T-cell (primary cell): ENCODE measurements around the gene CRAMP1. TPM values are rescaled to one million over a fixed set of nuclear protein-coding genes. Genes with fewer than 3 reads are reported as not detected.

ENCODE experiments used
- ATAC-seq, 4 experiments: fragments of 200-7000 bp in 3 of 4; fragments of 150-1000 bp in 1 of 4; cut with Tn5 transposase; replicated peaks in 1 of 4; 1 replicate in 3 of 4; 2 replicates in 1 of 4; pipeline ENCODE4 v1.10.0; 2021; ENCODE audit warnings: moderate library complexity in 3 of 4, mild to moderate bottlenecking in 2 of 4, moderate number of reproducible peaks in 1 of 4
- CTCF ChIA-PET, 2 donors: fragments of 300-600 bp; sonication (Branson Sonifier 250); formaldehyde crosslinking; loops; one replicate each; lab custom pipeline; 2022; ENCODE audit warnings: antibody characterized with exemption in 2 of 2; lab: Charles Lee
- POLR2A ChIA-PET, 2 donors: fragments of 300-600 bp; sonication (Branson Sonifier 250); formaldehyde crosslinking; loops; one replicate each; lab custom pipeline; 2022; ENCODE audit warnings: antibody characterized with exemption in 2 of 2; lab: Charles Lee
- DNase-seq, 35 experiments: peaks; one replicate each; pipeline versions ENCODE4 v3.0.0 to v3.0.0-alpha.2; 2013 to 2023
- H3K27ac ChIP-seq: one replicate; pipeline ENCODE4 v1.5.1; 2013; ENCODE audit warnings: low read length
- H3K27me3 ChIP-seq, 2 experiments: replicated peaks in 1 of 2; 1 replicate in 1 of 2; 2 replicates in 1 of 2; pipeline versions ENCODE4 v1.6.1 to v1.7.0; 2013; ENCODE audit warnings: low read length in 1 of 2, mixed read lengths in 1 of 2; ENCODE audit not compliant: control insufficient read depth in 2 of 2, insufficient read depth in 2 of 2; ENCODE audit errors: extremely low read depth in 1 of 2
- H3K36me3 ChIP-seq, 2 donors: 1 replicate in 1 of 2; 2 replicates in 1 of 2; pipeline versions ENCODE4 v1.6.1 to v1.7.0; 2013; ENCODE audit warnings: low read length in 1 of 2; ENCODE audit not compliant: control insufficient read depth in 2 of 2, insufficient read depth in 1 of 2; ENCODE audit errors: extremely low read depth in 1 of 2
- H3K4me1 ChIP-seq, 2 experiments: 1 replicate in 1 of 2; 2 replicates in 1 of 2; pipeline versions ENCODE4 v1.6.1 to v1.7.0; 2013; ENCODE audit warnings: low read length in 2 of 2, mixed read lengths in 1 of 2; ENCODE audit not compliant: insufficient read depth in 2 of 2, control insufficient read depth in 1 of 2; ENCODE audit errors: extremely low read depth in 1 of 2
- H3K4me3 ChIP-seq, 2 donors: 1 replicate in 1 of 2; 2 replicates in 1 of 2; pipeline versions ENCODE4 v1.5.1 to v1.7.0; 2013; ENCODE audit warnings: mild to moderate bottlenecking in 2 of 2, low read length in 1 of 2, moderate library complexity in 1 of 2; ENCODE audit not compliant: control insufficient read depth in 1 of 2; ENCODE audit errors: extremely low read depth in 1 of 2
- H3K9me3 ChIP-seq: 2 replicates; pipeline ENCODE4 v1.7.0; 2013
- H3K27ac Mint-ChIP-seq, 2 donors: one replicate each; pipeline ENCODE4 v1.8.0; 2020 to 2021; ENCODE audit warnings: mild to moderate bottlenecking in 2 of 2, mixed read lengths in 2 of 2
- H3K27me3 Mint-ChIP-seq, 2 donors: one replicate each; pipeline ENCODE4 v1.8.0; 2021 to 2022; ENCODE audit warnings: mixed read lengths in 2 of 2
- H3K36me3 Mint-ChIP-seq: one replicate; pipeline ENCODE4 v1.8.0; 2021; ENCODE audit warnings: mixed read lengths
- H3K4me1 Mint-ChIP-seq, 3 donors: one replicate each; pipeline ENCODE4 v1.8.0; 2020 to 2022; ENCODE audit warnings: mixed read lengths in 3 of 3, mild to moderate bottlenecking in 1 of 3
- H3K4me3 Mint-ChIP-seq, 3 donors: one replicate each; pipeline ENCODE4 v1.8.0; 2020 to 2022; ENCODE audit warnings: mild to moderate bottlenecking in 3 of 3, mixed read lengths in 3 of 3, moderate library complexity in 3 of 3
- H3K9me3 Mint-ChIP-seq, 3 donors: one replicate each; pipeline ENCODE4 v1.8.0; 2020 to 2022; ENCODE audit warnings: mixed read lengths in 3 of 3
- WGBS: methylation state at CpG from one replicate; pipeline ENCODE4 v1.1.5; 2013; ENCODE audit warnings: missing lambda C conversion rate; ENCODE audit not compliant: insufficient coverage; 5-methylcytosine and 5-hydroxymethylcytosine counted together
- total RNA-seq, 35 experiments: library from RNA in 6 of 35; stranded (reverse) in 6 of 35; fragments of 120-200 nt in 1 of 35; gene quantifications; one replicate each; pipeline versions ENCODE4 v1.2.1 to v1.2.4 and lab custom pipeline; 2013 to 2026

CRAMP1 gene
- total RNA-seq, 5 donors from 2014 or later (not counting 1 experiment from before 2014, with no cell fraction given) = 26.4 to 36.4 (median 33.0) TPM

DNA sequence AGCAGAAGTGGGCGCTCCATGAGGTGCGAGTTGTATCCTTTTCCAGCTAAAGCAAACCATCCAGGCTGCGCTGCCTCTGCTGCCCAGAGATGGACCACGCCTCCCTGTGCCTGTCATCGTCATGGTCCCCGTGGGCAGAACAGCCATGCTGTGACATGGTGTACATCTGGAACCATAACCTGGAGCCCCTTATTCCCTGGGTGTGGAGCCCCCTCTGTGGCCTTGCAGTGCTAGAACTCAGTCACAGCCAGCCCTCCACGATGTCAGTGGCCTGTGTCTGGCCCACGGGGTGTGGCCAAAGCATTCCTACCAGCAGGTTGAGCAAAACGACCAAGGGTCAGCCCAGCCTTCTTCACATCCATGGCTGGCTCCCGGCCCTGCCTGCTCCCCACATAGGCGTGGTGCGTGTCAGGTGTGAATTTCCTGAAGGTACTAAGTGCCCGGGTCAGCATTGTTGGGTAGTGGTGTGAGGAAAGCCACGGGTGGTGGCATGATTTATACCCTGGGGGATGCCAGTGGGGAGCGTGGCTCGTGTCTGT, 43.2 kb downstream of the CRAMP1 start:
- WGBS = 88% methylated on average over 11 of the region's 16 CpGs
- Mint-ChIP-seq H3K9me3 (no peaks in the 10 kb centered on the region), H3K27ac (no peak overlapping the region), H3K27me3 (no peaks in the 10 kb centered on the region), H3K4me3 (no peak overlapping the region), H3K4me1 (peaks cover 0 to 4% (median 0%) of the 10 kb centered on the region in 3 donors), H3K36me3 (peaks cover 37% of the 10 kb centered on the region)
- Histone ChIP-seq H3K9me3 (no peaks in the 10 kb centered on the region), H3K36me3 (peaks cover 22 to 59% of the 10 kb centered on the region in 2 donors), H3K27me3 (no peaks in the 10 kb centered on the region), H3K4me1 (no peaks in the 10 kb centered on the region), H3K27ac (no peak overlapping the region), H3K4me3 (no peak overlapping the region)
- POLR2A ChIA-PET = no interaction called here
- CTCF ChIA-PET = no interaction called here
- DNase-seq (no peak), ATAC-seq (no peak)

DNA sequence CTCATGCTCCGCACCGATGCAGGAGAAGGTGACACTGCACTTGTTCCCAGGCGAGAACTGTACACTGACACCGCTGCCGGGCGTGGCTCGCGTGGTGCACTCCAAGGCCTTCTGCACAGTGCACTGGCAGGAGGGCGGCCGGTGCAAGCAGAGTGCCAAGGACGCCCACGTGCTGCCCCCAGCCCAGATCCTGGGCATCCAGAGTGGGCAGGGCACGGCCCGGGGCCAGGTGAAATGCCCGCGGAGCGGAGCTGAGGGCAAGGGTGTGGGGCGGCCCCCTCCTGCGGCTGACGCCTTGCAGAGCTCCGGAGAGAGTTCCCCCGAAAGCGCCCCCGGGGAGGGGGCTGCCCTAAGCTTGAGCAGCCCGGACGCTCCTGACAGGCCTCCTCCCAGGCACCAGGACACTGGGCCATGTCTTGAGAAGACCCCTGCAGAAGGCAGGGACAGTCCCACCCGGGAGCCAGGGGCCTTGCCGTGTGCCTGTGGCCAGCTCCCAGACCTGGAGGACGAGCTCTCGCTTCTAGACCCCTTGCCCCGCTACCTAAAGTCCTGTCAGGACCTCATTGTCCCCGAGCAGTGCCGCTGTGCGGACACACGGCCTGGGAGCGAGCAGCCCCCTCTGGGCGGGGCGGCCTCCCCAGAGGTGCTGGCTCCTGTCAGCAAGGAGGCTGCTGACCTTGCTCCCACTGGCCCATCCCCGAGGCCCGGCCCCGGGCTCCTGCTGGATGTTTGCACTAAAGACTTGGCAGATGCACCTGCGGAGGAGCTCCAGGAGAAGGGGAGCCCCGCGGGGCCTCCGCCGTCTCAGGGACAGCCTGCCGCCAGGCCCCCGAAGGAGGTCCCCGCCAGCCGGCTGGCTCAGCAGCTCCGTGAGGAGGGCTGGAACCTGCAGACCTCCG, 44.0 kb downstream of the CRAMP1 start:
- Mint-ChIP-seq H3K4me1 (no peaks in the 10 kb centered on the region), H3K27me3 (no peaks in the 10 kb centered on the region), H3K9me3 (no peaks in the 10 kb centered on the region), H3K36me3 (peaks cover 29% of the 10 kb centered on the region), H3K4me3 (no peak overlapping the region), H3K27ac (no peak overlapping the region)
- Histone ChIP-seq H3K27ac (no peak overlapping the region), H3K4me1 (no peaks in the 10 kb centered on the region), H3K4me3 (no peak overlapping the region), H3K9me3 (no peaks in the 10 kb centered on the region), H3K36me3 (peaks cover 22 to 58% of the 10 kb centered on the region in 2 donors), H3K27me3 (no peaks in the 10 kb centered on the region)
- ChIA-PET CTCF (no interaction called here), POLR2A (no interaction called here)
- 97% methylated on average over 52 of the region's 52 CpGs for WGBS
- DNase-seq = no peak
- no peak for ATAC-seq

DNA sequence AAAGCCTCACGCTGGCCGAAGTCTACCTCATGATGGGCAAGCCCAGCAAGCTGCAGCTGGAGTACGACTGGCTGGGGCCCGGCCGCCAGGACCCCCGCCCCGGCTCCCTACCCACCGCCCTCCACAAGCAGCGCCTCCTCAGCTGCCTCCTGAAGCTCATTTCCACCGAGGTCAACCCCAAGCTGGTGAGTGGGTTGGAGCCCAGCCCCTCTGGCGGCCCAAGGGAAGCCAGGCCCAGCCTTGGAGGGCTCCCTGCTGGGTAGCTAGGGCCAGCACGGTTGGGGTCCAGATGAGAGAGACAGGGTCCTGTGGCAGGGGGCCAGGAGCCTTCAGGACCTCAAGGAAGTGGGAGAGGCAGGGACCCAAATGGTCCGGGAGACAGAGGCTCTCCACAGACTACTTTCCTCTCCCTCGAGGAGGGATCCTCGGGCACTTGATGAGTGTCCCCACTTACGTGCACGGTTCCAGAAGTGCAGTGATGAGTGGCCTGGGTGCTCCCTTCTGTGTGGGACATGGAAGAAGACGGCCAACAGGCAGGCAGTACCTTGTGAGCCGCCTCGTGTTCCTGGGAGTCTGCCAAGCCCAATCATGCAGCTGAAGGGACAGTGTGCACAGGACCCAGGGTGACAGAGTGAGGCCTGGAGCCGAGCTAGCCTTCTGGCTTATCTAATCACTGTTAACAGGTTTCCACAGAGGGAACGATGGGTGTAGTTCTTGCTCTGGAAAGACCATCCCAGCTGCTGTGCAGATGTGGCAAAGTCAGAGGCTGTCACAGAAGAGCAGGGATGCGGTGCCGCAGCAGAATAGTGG, 44.9 kb downstream of the CRAMP1 start:
- Mint-ChIP-seq H3K36me3 (peaks cover 24% of the 10 kb centered on the region), H3K27ac (no peak overlapping the region), H3K4me1 (no peaks in the 10 kb centered on the region), H3K9me3 (no peaks in the 10 kb centered on the region), H3K27me3 (no peaks in the 10 kb centered on the region), H3K4me3 (no peak overlapping the region)
- Histone ChIP-seq H3K4me1 (no peaks in the 10 kb centered on the region), H3K36me3 (peaks cover 23 to 55% of the 10 kb centered on the region in 2 donors), H3K9me3 (no peaks in the 10 kb centered on the region), H3K4me3 (no peak overlapping the region), H3K27ac (no peak overlapping the region), H3K27me3 (no peaks in the 10 kb centered on the region)
- ChIA-PET CTCF (no interaction called here), POLR2A (no interaction called here)
- no peak for DNase-seq
- WGBS = over 99% methylated on average over 18 of the region's 24 CpGs
- ATAC-seq = no peak

DNA sequence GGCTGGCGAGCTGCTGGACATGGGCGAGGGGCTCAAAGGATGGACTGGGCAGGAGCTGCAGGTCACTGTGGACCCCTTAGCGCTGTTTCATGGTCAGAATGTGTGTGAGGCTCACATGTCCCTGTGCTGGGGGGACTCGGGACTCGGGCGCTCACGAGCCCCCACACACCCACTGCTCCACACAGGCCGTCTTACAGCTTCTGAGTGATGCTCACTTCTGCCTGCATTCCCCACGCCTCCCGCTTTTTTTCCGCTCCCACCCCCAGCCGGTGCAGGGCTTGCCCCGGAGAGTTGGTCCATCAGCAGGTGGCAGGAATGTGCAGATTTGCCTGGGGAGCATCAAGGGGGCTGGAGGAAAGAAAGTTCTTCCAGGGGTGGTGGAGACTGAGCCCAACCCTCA, 45.7 kb downstream of the CRAMP1 start:
- ATAC-seq (no peak), DNase-seq (no peak)
- Mint-ChIP-seq H3K4me1 (no peaks in the 10 kb centered on the region), H3K27ac (no peak overlapping the region), H3K36me3 (peaks cover 25% of the 10 kb centered on the region), H3K27me3 (no peaks in the 10 kb centered on the region), H3K9me3 (no peaks in the 10 kb centered on the region), H3K4me3 (no peak overlapping the region)
- H3K4me1 ChIP-seq = no peaks in the 10 kb centered on the region
- H3K27me3 ChIP-seq = no peaks in the 10 kb centered on the region
- H3K27ac ChIP-seq = no peak overlapping the region
- H3K36me3 ChIP-seq = peaks cover 17 to 59% of the 10 kb centered on the region in 2 donors
- ChIA-PET POLR2A (no interaction called here), CTCF (no interaction called here)
- no peak overlapping the region for H3K4me3 ChIP-seq
- 86% methylated on average over 7 of the region's 13 CpGs for WGBS
- no peaks in the 10 kb centered on the region for H3K9me3 ChIP-seq

DNA sequence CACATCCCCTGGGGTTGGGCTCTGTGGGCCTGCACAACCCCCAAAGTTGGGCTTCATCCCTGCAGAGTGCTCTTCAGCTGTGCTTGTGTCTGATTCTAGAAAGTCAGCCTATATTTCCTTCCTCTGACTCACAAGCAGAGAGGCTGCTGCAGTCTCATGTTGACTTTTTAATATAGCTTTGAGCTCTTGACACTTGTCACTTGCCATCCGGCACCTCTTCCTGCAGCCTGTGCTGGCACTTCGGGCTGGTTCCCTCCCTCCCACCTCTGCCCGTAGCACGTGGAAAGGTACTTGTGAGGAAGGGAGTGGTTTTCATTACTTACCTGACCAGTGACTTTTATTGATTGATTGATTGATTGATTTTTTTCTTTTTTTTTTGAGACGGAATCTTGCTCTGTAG, 46.9 kb downstream of the CRAMP1 start:
- H3K36me3 Mint-ChIP-seq = peaks cover 30% of the 10 kb centered on the region
- no peak overlapping the region for H3K27ac Mint-ChIP-seq
- DNase-seq = no peak
- no CpG with 5 or more reads among the region's 5 CpGs for WGBS
- CTCF ChIA-PET = no interaction called here
- no peaks in the 10 kb centered on the region for H3K9me3 Mint-ChIP-seq
- no peak overlapping the region for H3K27ac ChIP-seq
- no peak overlapping the region for H3K4me3 ChIP-seq
- H3K4me3 Mint-ChIP-seq = no peak overlapping the region
- H3K4me1 ChIP-seq = no peaks in the 10 kb centered on the region
- no peaks in the 10 kb centered on the region for H3K4me1 Mint-ChIP-seq
- ATAC-seq = no peak
- no peaks in the 10 kb centered on the region for H3K27me3 Mint-ChIP-seq
- H3K27me3 ChIP-seq = no peaks in the 10 kb centered on the region
- no peaks in the 10 kb centered on the region for H3K9me3 ChIP-seq
- peaks cover 18 to 65% of the 10 kb centered on the region in 2 donors for H3K36me3 ChIP-seq
- POLR2A ChIA-PET = no interaction called here

DNA sequence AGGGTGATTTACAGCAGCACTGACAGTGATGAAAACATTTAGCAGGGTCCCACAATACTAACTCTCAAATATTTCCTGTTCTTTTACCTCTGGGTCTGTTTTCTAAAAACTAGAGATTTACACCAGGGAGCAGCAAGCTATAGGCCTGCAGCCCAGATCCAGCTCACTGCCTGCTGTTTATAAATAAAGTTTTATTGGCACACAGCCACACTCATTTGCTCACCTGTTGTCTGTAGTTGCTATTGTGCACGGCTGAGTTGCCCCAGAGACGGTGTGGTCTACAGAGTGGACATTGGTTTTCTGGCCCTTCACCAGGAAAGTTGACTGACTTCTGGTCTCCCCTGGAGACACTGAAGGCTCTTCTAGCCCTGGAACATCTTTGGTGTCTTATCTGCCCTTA, 49.7 kb downstream of the CRAMP1 start:
- Histone ChIP-seq H3K27ac (no peak overlapping the region), H3K4me3 (no peak overlapping the region), H3K4me1 (no peaks in the 10 kb centered on the region), H3K9me3 (no peaks in the 10 kb centered on the region), H3K36me3 (peaks cover 25 to 62% of the 10 kb centered on the region in 2 donors), H3K27me3 (no peaks in the 10 kb centered on the region)
- no peaks in the 10 kb centered on the region for H3K9me3 Mint-ChIP-seq
- WGBS = 100% methylated on average over 2 of the region's 2 CpGs
- ATAC-seq (no peak), DNase-seq (no peak)
- ChIA-PET CTCF (no interaction called here), POLR2A (no interaction called here)
- no peaks in the 10 kb centered on the region for H3K27me3 Mint-ChIP-seq
- H3K36me3 Mint-ChIP-seq = peaks cover 29% of the 10 kb centered on the region
- H3K27ac Mint-ChIP-seq = no peak overlapping the region
- H3K4me1 Mint-ChIP-seq = no peaks in the 10 kb centered on the region
- H3K4me3 Mint-ChIP-seq = no peak overlapping the region
